ENCODE measurements around the gene DHX30. TPM values are rescaled to one million over a fixed set of nuclear protein-coding genes. Genes with fewer than 3 reads are reported as not detected.

Gene DHX30
- total RNA-seq, 1 donor: 77.7 TPM

DNA sequence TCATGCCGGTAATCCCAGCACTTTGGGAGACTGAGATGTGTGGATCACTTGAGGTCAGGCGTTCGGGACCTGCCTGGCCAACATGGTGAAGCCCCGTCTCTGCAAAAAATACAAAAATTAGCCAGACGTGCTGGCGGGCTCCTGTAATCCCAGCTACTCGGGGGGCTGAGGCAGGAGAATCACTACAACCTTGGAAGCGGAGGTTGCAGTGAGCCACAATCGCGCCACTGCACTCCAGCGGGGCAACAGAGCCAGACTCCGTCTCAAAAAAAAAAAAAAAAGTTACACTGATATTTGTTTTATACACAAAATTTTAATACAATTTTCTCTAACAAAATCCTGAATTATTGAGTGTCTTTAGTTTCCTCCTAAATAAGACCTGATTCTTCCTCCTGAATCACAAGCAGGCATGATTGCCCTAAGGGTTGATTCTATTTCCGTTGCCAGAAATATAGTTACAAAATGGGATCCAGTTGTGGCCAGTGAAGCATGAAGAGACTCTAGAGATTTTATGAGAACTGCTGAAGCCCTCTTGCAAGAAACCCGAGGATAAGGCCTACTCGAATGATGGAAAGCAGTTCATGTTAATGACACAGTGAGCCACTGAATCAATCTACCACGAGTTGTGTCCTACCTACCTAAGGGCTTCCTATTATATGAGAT lies 11.6 kb upstream of the DHX30 start:
- no peak for DNase-seq (ENCODE audit: low read depth)
- TF ChIP-seq, protein P1, sequence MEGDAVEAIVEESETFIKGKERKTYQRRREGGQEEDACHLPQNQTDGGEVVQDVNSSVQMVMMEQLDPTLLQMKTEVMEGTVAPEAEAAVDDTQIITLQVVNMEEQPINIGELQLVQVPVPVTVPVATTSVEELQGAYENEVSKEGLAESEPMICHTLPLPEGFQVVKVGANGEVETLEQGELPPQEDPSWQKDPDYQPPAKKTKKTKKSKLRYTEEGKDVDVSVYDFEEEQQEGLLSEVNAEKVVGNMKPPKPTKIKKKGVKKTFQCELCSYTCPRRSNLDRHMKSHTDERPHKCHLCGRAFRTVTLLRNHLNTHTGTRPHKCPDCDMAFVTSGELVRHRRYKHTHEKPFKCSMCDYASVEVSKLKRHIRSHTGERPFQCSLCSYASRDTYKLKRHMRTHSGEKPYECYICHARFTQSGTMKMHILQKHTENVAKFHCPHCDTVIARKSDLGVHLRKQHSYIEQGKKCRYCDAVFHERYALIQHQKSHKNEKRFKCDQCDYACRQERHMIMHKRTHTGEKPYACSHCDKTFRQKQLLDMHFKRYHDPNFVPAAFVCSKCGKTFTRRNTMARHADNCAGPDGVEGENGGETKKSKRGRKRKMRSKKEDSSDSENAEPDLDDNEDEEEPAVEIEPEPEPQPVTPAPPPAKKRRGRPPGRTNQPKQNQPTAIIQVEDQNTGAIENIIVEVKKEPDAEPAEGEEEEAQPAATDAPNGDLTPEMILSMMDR (IDR thresholded peaks at IDR 0.05; ENCODE audit: insufficient read depth, low read depth, low read length): no peak
- no peak overlapping the region for H3K4me3 ChIP-seq (ENCODE audit: low read depth, low read length)

- TF ChIP-seq, protein P1 (IDR thresholded peaks at IDR 0.05; ENCODE audit: insufficient read depth, low read depth, low read length): no peak
- DNase-seq (ENCODE audit: low read depth): no peak
- H3K4me3 ChIP-seq (ENCODE audit: low read depth, low read length): no peak overlapping the region
Measured at GRCh38 chr3:47792699-47793098, 10.2 kb upstream of the DHX30 start.

DNA sequence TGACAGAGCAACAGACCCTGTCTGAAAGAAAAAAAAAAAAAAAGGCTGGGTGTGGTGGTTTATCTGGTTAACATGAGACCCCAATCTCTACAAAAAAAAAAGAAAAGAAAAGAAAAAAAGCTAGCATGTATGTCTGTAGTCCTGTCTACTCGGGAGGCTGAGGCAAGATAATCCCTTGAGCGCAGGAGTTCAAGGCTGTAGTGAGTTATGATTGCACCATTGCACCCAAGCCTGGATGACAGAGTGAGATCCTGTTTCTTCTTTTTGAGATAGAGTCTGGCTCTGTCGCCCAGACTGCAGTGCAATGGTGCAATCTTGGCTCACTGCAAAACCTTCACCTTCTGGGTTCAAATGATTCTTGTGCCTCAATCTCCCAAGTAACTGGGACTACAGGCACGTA lies 8.4 kb upstream of the DHX30 start:
- peak; percentile 19 for DNase-seq (ENCODE audit: low read depth)
- no peak overlapping the region for H3K4me3 ChIP-seq (ENCODE audit: low read depth, low read length)
- TF ChIP-seq, protein P1 (IDR thresholded peaks at IDR 0.05; ENCODE audit: insufficient read depth, low read depth, low read length): no peak

GRCh38 chr3:47799733-47800132 lies 3.2 kb upstream of the DHX30 start:
- TF ChIP-seq, protein P1 (IDR thresholded peaks at IDR 0.05; ENCODE audit: insufficient read depth, low read depth, low read length): peak; percentile 34
- DNase-seq (ENCODE audit: low read depth): no peak
- no peak overlapping the region for H3K4me3 ChIP-seq (ENCODE audit: low read depth, low read length)

- TF ChIP-seq, protein P1 (IDR thresholded peaks at IDR 0.05; ENCODE audit: insufficient read depth, low read depth, low read length): no peak
- peak overlapping the region; percentile 85 for H3K4me3 ChIP-seq (ENCODE audit: low read depth, low read length)
- DNase-seq (ENCODE audit: low read depth): no peak
Measured at GRCh38 chr3:47803480-47804025, 615 bp downstream of the DHX30 start.

DNA sequence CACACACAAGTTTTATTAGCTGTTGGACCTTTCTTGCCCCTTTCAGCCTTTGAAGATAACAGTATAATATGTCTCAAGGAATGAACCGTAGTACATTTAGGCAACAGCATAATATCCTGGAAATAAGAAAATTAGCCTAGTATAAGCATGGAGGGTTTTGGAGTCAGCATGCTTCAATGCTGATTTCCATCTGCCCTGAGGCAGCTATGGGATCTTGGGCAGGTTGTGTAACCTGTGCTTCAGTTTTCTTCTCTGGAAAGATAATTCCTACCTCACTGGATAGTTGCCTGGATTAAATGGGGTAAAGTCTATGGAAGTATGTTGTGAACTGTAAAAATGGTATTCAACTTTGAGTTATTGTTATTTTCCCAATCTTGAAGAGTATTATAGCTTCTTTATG lies 1.6 kb downstream of the DHX30 start:
- no peak for DNase-seq (ENCODE audit: low read depth)
- no peak overlapping the region for H3K4me3 ChIP-seq (ENCODE audit: low read depth, low read length)
- TF ChIP-seq, protein P1 (IDR thresholded peaks at IDR 0.05; ENCODE audit: insufficient read depth, low read depth, low read length): no peak

Measured in fibroblast of villous mesenchyme (primary cell).